Measurements from ENCODE around the gene UQCRH. TPM values are rescaled to one million over a fixed set of nuclear protein-coding genes. Genes with fewer than 3 reads are reported as not detected.

Gene UQCRH
- polyA plus RNA-seq = 357 TPM
- long read RNA-seq, donor 1, transcript UQCRH-201 (4 exons, 604 nt) = major isoform, 109 of 132 reads
- long read RNA-seq, donor 1, transcript UQCRH-205 (5 exons, 674 nt) = minor isoform, 6 of 132 reads
- long read RNA-seq, donor 1, partial matches to known transcripts = 0 of 132 reads
- long read RNA-seq, donor 1, other reads (novel, unspliced or antisense) = 13 of 132 reads
- long read RNA-seq, donor 2, transcript UQCRH-202 (2 exons, 621 nt) = minor isoform, 23 of 340 reads
- long read RNA-seq, donor 2, transcript UQCRH-205 (5 exons, 674 nt) = minor isoform, 24 of 340 reads
- long read RNA-seq, donor 2, transcript UQCRH-201 (4 exons, 604 nt) = major isoform, 245 of 340 reads
- long read RNA-seq, donor 2, partial matches to known transcripts = 13 of 340 reads
- long read RNA-seq, donor 2, other reads (novel, unspliced or antisense) = 33 of 340 reads
- long read RNA-seq, donor 3 = 0 reads
- long read RNA-seq, donor 4, transcript UQCRH-201 (4 exons, 604 nt) = major isoform, 22 of 25 reads
- long read RNA-seq, donor 4, partial matches to known transcripts = 0 of 25 reads
- long read RNA-seq, donor 4, other reads (novel, unspliced or antisense) = 0 of 25 reads
- long read RNA-seq, donor 5, transcript UQCRH-205 (5 exons, 674 nt) = minor isoform, 5 of 133 reads
- long read RNA-seq, donor 5, transcript UQCRH-201 (4 exons, 604 nt) = major isoform, 99 of 133 reads
- long read RNA-seq, donor 5, transcript UQCRH-202 (2 exons, 621 nt) = minor isoform, 8 of 133 reads
- long read RNA-seq, donor 5, partial matches to known transcripts = 0 of 133 reads
- long read RNA-seq, donor 5, other reads (novel, unspliced or antisense) = 20 of 133 reads
- long read RNA-seq, donor 6, transcript UQCRH-201 (4 exons, 604 nt) = major isoform, 232 of 326 reads
- long read RNA-seq, donor 6, transcript UQCRH-205 (5 exons, 674 nt) = minor isoform, 19 of 326 reads
- long read RNA-seq, donor 6, transcript UQCRH-202 (2 exons, 621 nt) = minor isoform, 22 of 326 reads
- long read RNA-seq, donor 6, partial matches to known transcripts = 19 of 326 reads
- long read RNA-seq, donor 6, other reads (novel, unspliced or antisense) = 34 of 326 reads
- long read RNA-seq, donor 7, transcript UQCRH-201 (4 exons, 604 nt) = major isoform, 130 of 166 reads
- long read RNA-seq, donor 7, transcript UQCRH-202 (2 exons, 621 nt) = minor isoform, 9 of 166 reads
- long read RNA-seq, donor 7, partial matches to known transcripts = 8 of 166 reads
- long read RNA-seq, donor 7, other reads (novel, unspliced or antisense) = 15 of 166 reads
- long read RNA-seq, donor 8, transcript UQCRH-201 (4 exons, 604 nt) = major isoform, 349 of 463 reads
- long read RNA-seq, donor 8, transcript UQCRH-202 (2 exons, 621 nt) = minor isoform, 20 of 463 reads
- long read RNA-seq, donor 8, transcript UQCRH-205 (5 exons, 674 nt) = minor isoform, 27 of 463 reads
- long read RNA-seq, donor 8, partial matches to known transcripts = 17 of 463 reads
- long read RNA-seq, donor 8, other reads (novel, unspliced or antisense) = 49 of 463 reads
- long read RNA-seq, donor 9, transcript UQCRH-205 (5 exons, 674 nt) = minor isoform, 24 of 327 reads
- long read RNA-seq, donor 9, transcript UQCRH-201 (4 exons, 604 nt) = major isoform, 231 of 327 reads
- long read RNA-seq, donor 9, transcript UQCRH-202 (2 exons, 621 nt) = minor isoform, 26 of 327 reads
- long read RNA-seq, donor 9, partial matches to known transcripts = 9 of 327 reads
- long read RNA-seq, donor 9, other reads (novel, unspliced or antisense) = 35 of 327 reads
- long read RNA-seq, donor 10, transcript UQCRH-205 (5 exons, 674 nt) = minor isoform, 26 of 350 reads
- long read RNA-seq, donor 10, transcript UQCRH-201 (4 exons, 604 nt) = major isoform, 214 of 350 reads
- long read RNA-seq, donor 10, transcript UQCRH-202 (2 exons, 621 nt) = minor isoform, 26 of 350 reads
- long read RNA-seq, donor 10, partial matches to known transcripts = 14 of 350 reads
- long read RNA-seq, donor 10, other reads (novel, unspliced or antisense) = 69 of 350 reads
- long read RNA-seq, donor 11, transcript UQCRH-202 (2 exons, 621 nt) = minor isoform, 6 of 211 reads
- long read RNA-seq, donor 11, transcript UQCRH-201 (4 exons, 604 nt) = major isoform, 164 of 211 reads
- long read RNA-seq, donor 11, transcript UQCRH-205 (5 exons, 674 nt) = minor isoform, 17 of 211 reads
- long read RNA-seq, donor 11, partial matches to known transcripts = 5 of 211 reads
- long read RNA-seq, donor 11, other reads (novel, unspliced or antisense) = 19 of 211 reads

DNA sequence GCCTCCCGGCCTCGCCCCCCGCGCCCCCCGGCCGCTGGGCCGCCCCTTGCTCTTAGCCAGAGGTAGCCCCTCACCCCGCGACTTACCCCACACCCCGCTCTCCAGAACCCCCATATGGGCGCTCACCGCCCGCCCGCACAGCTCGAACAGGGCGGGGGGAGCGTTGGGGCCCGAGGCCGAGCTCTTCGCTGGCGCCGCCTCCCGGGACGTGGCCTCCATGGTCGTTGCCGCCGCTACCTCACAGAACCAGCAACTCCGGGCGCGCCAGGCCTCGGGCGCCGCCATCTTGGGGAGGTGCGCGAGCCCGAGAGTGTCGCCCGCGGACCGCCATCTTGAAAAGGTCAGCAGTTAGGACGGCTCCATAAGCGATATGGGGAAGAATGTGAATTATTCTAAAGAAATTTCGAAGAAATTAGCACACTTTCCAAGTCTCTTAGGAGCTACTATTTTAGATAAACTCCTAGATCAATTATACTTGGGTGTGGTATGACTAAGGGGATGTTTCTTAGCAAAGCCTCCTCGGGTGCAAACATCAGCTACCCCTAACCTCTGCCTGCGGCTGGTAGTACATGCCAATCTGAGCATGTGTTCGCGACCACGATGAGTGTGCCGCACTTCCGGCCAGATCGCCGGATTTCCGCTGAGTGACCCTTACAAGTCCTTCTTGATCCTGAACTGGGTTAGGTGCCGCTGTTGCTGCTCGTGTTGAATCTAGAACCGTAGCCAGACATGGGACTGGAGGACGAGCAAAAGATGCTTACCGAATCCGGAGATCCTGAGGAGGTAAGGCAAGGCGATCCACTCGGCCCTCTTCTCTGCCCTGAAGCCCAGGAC lies at the start of gene UQCRH, which contains the start of gene LRRC41:
TSS of gene UQCRH (plus strand) at position 661 of the 834 bp plus-strand sequence. CDS start at position 730, 69 bp downstream.
TSS of gene LRRC41 (minus strand) at position 579 of the 834 bp plus-strand sequence. CDS start at position 285, 294 bp downstream.
- no CpG with 5 or more reads among the region's 61 CpGs for WGBS (ENCODE audit: insufficient coverage, low lambda C conversion rate)
- Histone ChIP-seq H3K27me3 (ENCODE audit: control insufficient read depth, insufficient read depth, low read length) (no peaks in the 10 kb centered on the region), H3K4me3 (ENCODE audit: low read length) (peak within 1 kb of the TSS; percentile 90), H3K4me1 (ENCODE audit: control insufficient read depth, insufficient read depth, low read length) (peaks cover 18% of the 10 kb centered on the region), H3K27ac (ENCODE audit: low read length) (peak within 1 kb of the TSS; percentile 98), H3K9me3 (ENCODE audit: control insufficient read depth, low read depth, low read length) (no peaks in the 10 kb centered on the region), H3K36me3 (ENCODE audit: control insufficient read depth, insufficient read depth, low read length) (peaks cover 4% of the 10 kb centered on the region)
- peak; percentile 96 to 97 for DNase-seq

GRCh38 chr1:46254668-46255067 lies 48.8 kb upstream of the UQCRH start:
- no peak overlapping the region for H3K27ac ChIP-seq (ENCODE audit: low read length)
- no peaks in the 10 kb centered on the region for H3K9me3 ChIP-seq (ENCODE audit: control insufficient read depth, low read depth, low read length)
- WGBS (ENCODE audit: insufficient coverage, low lambda C conversion rate) = 100% methylated on average over 1 of the region's 5 CpGs
- H3K4me1 ChIP-seq (ENCODE audit: control insufficient read depth, insufficient read depth, low read length) = no peaks in the 10 kb centered on the region
- no peak for DNase-seq
- peaks cover 12% of the 10 kb centered on the region for H3K36me3 ChIP-seq (ENCODE audit: control insufficient read depth, insufficient read depth, low read length)
- no peak overlapping the region for H3K4me3 ChIP-seq (ENCODE audit: low read length)
- H3K27me3 ChIP-seq (ENCODE audit: control insufficient read depth, insufficient read depth, low read length) = no peaks in the 10 kb centered on the region

- H3K27me3 ChIP-seq (ENCODE audit: control insufficient read depth, insufficient read depth, low read length) = no peaks in the 10 kb centered on the region
- no peaks in the 10 kb centered on the region for H3K4me1 ChIP-seq (ENCODE audit: control insufficient read depth, insufficient read depth, low read length)
- H3K27ac ChIP-seq (ENCODE audit: low read length) = no peak overlapping the region
- no peaks in the 10 kb centered on the region for H3K9me3 ChIP-seq (ENCODE audit: control insufficient read depth, low read depth, low read length)
- H3K4me3 ChIP-seq (ENCODE audit: low read length) = no peak overlapping the region
- 100% methylated on average over 1 of the region's 2 CpGs for WGBS (ENCODE audit: insufficient coverage, low lambda C conversion rate)
- DNase-seq = no peak
- peaks cover 19% of the 10 kb centered on the region for H3K36me3 ChIP-seq (ENCODE audit: control insufficient read depth, insufficient read depth, low read length)
These were observed 47.0 kb upstream of the UQCRH start for GRCh38 chr1:46256523-46256922.

- H3K27ac ChIP-seq (ENCODE audit: low read length) = no peak overlapping the region
- H3K9me3 ChIP-seq (ENCODE audit: control insufficient read depth, low read depth, low read length) = no peaks in the 10 kb centered on the region
- DNase-seq = no peak
- no peaks in the 10 kb centered on the region for H3K27me3 ChIP-seq (ENCODE audit: control insufficient read depth, insufficient read depth, low read length)
- H3K4me3 ChIP-seq (ENCODE audit: low read length) = no peak overlapping the region
- WGBS (ENCODE audit: insufficient coverage, low lambda C conversion rate) = 100% methylated on average over 1 of the region's 1 CpG
- H3K4me1 ChIP-seq (ENCODE audit: control insufficient read depth, insufficient read depth, low read length) = no peaks in the 10 kb centered on the region
- peaks cover 32% of the 10 kb centered on the region for H3K36me3 ChIP-seq (ENCODE audit: control insufficient read depth, insufficient read depth, low read length)
These were observed 41.0 kb upstream of the UQCRH start for GRCh38 chr1:46262508-46262907.

GRCh38 chr1:46263146-46263545 lies 40.4 kb upstream of the UQCRH start:
- Histone ChIP-seq H3K27me3 (ENCODE audit: control insufficient read depth, insufficient read depth, low read length) (no peaks in the 10 kb centered on the region), H3K36me3 (ENCODE audit: control insufficient read depth, insufficient read depth, low read length) (peaks cover 31% of the 10 kb centered on the region), H3K9me3 (ENCODE audit: control insufficient read depth, low read depth, low read length) (no peaks in the 10 kb centered on the region), H3K4me3 (ENCODE audit: low read length) (no peak overlapping the region), H3K27ac (ENCODE audit: low read length) (no peak overlapping the region), H3K4me1 (ENCODE audit: control insufficient read depth, insufficient read depth, low read length) (no peaks in the 10 kb centered on the region)
- DNase-seq = no peak
- no CpG with 5 or more reads among the region's 2 CpGs for WGBS (ENCODE audit: insufficient coverage, low lambda C conversion rate)

DNA sequence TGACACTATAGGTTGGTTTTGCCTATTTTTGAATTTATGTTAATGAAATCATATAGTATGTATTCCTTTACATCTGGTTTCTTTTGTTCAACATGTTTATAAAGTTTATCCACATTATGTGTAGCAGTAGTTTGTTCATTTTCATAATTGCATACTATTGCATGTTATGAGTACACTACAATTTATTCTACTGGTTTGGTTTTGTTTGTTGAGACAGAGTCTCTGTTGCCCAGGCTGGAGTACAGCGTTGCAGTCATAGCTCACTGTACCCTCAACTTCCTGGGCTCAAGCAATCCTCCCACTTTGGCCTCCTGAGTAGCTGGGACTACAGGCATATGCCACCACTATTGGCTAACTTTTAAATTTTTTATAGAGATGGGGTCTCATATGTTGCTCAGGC lies 34.9 kb upstream of the UQCRH start:
- Histone ChIP-seq H3K36me3 (ENCODE audit: control insufficient read depth, insufficient read depth, low read length) (peaks cover 21% of the 10 kb centered on the region), H3K4me3 (ENCODE audit: low read length) (no peak overlapping the region), H3K27ac (ENCODE audit: low read length) (no peak overlapping the region), H3K27me3 (ENCODE audit: control insufficient read depth, insufficient read depth, low read length) (no peaks in the 10 kb centered on the region), H3K9me3 (ENCODE audit: control insufficient read depth, low read depth, low read length) (no peaks in the 10 kb centered on the region), H3K4me1 (ENCODE audit: control insufficient read depth, insufficient read depth, low read length) (no peaks in the 10 kb centered on the region)
- DNase-seq = no peak
- no CpG with 5 or more reads among the region's 1 CpG for WGBS (ENCODE audit: insufficient coverage, low lambda C conversion rate)

DNA sequence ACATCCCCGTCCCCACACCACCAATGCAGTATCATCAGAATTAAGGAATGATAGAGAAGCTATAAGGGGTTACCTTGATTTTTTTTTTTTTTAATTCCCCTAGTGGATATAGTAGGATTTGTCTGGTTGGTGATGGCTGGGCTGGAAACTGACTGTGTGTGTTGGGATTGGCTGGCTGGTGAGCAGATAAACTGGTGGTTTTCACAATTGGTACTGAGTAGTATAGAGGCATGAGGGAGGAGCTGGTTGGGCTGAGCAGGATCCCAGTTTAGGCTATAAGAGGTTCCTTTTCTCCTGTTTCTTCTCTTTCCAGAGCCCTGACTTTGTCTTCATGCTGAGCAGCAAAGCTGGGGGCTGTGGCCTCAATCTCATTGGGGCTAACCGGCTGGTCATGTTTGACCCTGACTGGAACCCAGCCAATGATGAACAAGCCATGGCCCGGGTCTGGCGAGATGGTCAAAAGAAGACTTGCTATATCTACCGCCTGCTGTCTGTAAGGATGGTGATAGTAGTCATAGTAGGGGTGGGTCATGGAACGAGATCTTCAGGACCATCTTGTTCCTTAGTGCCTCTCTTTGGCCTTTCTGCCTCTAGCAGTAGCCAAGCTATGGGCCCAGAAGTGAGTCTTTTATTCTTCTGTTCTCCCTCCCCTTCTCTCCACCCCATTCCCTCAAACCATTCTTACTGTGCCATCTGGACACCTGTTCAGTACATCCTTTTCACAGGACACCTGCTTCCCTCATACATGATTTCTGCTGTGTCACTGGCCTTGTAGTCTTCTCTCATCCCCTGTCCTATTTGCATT lies 29.1 kb upstream of the UQCRH start:
- no peak for DNase-seq
- 100% methylated on average over 1 of the region's 6 CpGs for WGBS (ENCODE audit: insufficient coverage, low lambda C conversion rate)

GRCh38 chr1:46275030-46275337 lies 28.5 kb upstream of the UQCRH start:
- no peaks in the 10 kb centered on the region for H3K4me1 ChIP-seq (ENCODE audit: control insufficient read depth, insufficient read depth, low read length)
- H3K4me3 ChIP-seq (ENCODE audit: low read length) = no peak overlapping the region
- DNase-seq = no peak
- 94% methylated on average over 5 of the region's 6 CpGs for WGBS (ENCODE audit: insufficient coverage, low lambda C conversion rate)
- peaks cover 46% of the 10 kb centered on the region for H3K36me3 ChIP-seq (ENCODE audit: control insufficient read depth, insufficient read depth, low read length)
- H3K9me3 ChIP-seq (ENCODE audit: control insufficient read depth, low read depth, low read length) = no peaks in the 10 kb centered on the region
- H3K27ac ChIP-seq (ENCODE audit: low read length) = no peak overlapping the region
- no peaks in the 10 kb centered on the region for H3K27me3 ChIP-seq (ENCODE audit: control insufficient read depth, insufficient read depth, low read length)

More for the DNA sequence above, 29.1 kb upstream of the UQCRH start:
- Histone ChIP-seq H3K4me3 (ENCODE audit: low read length) (no peak overlapping the region), H3K4me1 (ENCODE audit: control insufficient read depth, insufficient read depth, low read length) (no peaks in the 10 kb centered on the region), H3K36me3 (ENCODE audit: control insufficient read depth, insufficient read depth, low read length) (peaks cover 41% of the 10 kb centered on the region), H3K27ac (ENCODE audit: low read length) (no peak overlapping the region), H3K27me3 (ENCODE audit: control insufficient read depth, insufficient read depth, low read length) (no peaks in the 10 kb centered on the region), H3K9me3 (ENCODE audit: control insufficient read depth, low read depth, low read length) (no peaks in the 10 kb centered on the region)
